HG02938 (cell line): ENCODE data around the gene PPP1CB.

Experiments
- ATAC-seq: cut with Tn5 transposase; IDR thresholded peaks from one replicate; pipeline ENCODE4 v1.9.1; 2021; ENCODE audit warnings: mild to moderate bottlenecking, moderate library complexity; ENCODE audit not compliant: unreplicated experiment

PPP1CB gene

GRCh38 chr2:28842042-28842441 lies 90.4 kb downstream of the PPP1CB start:
- ATAC-seq, result no peak
